Germinal center (tissue), 1 donor: ENCODE results near the gene MACROD1.
"Not testable (repeated sequence)": the region's sequence is repeated elsewhere in the genome, so short reads cannot be mapped to it uniquely, and the experiment has no call there.

Source experiments
- DNase-seq: peaks from one replicate; pipeline ENCODE4 v3.0.0; 2012; ENCODE audit warnings: mixed read lengths, low spot score

The MACROD1 gene

GRCh38 chr11:64056213-64056785 is 109.6 kb downstream of the MACROD1 start:
- no peak for DNase-seq

GRCh38 chr11:64055077-64055476 is 110.8 kb downstream of the MACROD1 start:
- DNase-seq, result no peak

DNA sequence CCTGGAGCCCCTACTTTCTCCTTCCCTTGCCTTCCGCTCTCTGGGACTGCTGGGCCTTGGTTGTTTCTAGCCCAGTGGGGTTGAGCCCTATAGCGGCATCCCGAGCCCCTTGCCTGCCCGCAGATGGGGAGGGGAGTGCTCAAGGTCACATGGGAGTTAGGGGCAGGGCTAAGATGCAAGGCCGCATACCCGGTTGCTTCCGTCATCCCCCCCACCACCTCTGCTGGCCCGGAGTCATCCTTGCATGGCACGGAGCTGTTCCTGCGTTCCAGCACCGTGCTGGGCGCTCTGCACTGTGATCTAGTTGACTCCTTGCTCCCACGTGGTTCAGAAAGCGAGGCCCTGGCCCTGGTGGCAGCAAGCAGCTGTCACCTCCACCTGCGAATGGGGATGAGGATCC is 112.2 kb downstream of the MACROD1 start:
- no peak for DNase-seq

DNA sequence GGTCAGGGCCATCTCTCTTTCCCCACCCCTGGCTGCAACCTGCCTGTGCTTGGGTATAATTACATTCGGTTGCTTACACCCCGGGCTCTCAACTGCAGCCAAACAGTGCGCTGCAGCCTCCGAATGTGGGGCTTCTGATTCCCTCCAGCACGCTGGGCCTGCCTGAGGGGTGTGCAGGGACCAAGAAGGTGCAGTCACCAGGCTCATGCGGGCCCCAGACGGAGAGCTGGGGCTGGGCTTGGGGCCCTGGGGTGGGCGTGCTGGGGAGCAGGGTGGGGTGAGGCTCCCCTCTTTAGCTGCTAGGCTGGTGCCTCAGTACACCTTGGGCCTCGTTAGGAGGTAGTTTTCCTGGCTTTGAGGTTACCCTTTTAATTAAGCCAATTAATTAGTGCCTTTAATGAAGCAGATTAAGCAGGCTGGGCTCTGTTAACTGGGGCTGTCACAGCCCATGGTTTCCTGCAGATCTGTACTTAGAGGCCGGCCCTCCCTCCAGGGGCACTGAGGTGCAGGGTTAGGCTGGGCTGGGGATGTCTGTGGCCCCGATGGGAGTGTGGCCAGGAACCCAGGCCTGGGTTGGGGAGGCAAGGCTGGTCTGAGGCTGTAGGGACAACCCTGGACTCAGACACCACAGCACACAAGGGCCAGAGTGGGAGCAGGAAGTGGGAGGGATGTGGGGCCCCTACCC is 112.8 kb downstream of the MACROD1 start:
- DNase-seq, result no peak

- no peak for DNase-seq
Observed at GRCh38 chr11:64052436-64052835, 113.5 kb downstream of the MACROD1 start.

DNA sequence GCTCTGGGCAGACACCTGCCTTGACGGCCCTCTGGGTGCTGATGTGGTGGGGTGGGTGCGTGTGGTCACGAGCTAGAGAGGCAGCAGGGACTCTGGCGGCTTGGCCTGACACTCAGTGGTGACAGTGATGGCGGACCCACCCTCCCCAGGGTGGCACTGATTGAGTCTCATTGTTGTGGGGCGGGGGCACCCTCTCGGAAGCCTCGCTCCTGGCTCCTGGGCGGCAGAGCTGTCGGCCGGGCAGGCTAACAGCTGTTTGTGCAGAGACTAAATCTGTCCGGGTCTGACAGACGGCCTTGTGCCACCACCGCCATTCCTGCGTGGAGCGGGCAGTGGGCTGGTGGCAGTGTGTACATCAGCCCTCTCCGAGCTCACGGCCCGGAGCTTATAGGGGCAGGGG is 114.6 kb downstream of the MACROD1 start:
- DNase-seq, result no peak

- DNase-seq, result no peak
Observed at GRCh38 chr11:64049509-64049908, 116.4 kb downstream of the MACROD1 start.

- no peak for DNase-seq
Observed at GRCh38 chr11:64048042-64048854, 117.7 kb downstream of the MACROD1 start.

GRCh38 chr11:64047373-64047772 is 118.5 kb downstream of the MACROD1 start:
- not testable (repeated sequence) for DNase-seq

- DNase-seq, result no peak
Observed at GRCh38 chr11:64045700-64046099, 120.2 kb downstream of the MACROD1 start.

DNA sequence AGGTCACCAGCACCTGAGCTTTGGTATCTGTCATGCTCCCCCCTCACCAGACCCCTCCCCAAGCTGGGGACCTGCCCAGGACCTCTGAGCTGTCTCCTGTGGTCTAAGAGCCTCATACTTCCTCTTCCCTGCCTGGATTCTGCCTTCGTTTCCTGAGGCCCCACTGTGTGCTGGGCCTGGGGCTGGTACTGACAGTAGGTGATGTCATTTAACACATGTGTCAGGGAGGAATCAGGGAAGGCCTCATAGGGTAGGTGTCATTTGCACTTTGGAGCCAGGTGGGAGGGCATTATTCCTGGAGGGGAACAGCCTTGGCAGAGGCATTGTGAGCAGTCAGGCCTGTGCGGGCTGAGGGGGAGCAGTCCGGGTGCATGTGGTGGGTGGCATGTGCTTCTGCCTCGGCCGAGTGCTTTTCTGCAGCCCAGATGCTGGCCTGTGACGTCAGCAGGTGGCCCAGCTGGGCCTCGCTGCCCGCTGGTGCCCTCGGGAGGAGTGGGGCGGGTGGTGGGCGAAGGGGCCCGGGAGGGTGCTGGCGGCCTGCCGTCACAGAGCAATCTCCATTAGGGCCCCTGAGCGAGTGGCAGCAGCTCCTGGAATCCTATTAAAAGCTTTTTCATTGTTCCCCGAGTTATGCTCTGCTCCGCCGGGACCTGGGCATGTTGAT is 121.1 kb downstream of the MACROD1 start:
- no peak for DNase-seq

DNA sequence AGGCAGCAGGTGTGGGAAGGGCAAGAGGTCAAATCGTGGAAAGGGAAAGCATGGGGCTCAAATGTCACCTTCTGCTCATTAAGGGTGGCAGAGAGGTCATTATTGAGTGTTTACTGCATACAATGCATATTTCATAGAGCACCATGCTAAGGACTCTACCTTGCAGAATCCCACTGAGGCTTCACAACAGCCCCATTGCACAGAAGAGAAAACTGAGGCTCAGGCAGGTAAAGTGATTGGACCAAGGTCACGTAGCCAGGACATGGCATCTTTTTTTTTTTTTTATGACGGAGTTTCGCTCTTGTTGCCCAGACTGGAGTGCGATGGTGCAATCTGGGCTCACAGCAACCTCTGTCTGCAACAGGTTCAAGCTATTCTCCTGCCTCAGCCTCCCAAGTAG is 122.4 kb downstream of the MACROD1 start:
- DNase-seq, result no peak

- DNase-seq, result no peak
Observed at GRCh38 chr11:64042301-64042700, 123.6 kb downstream of the MACROD1 start.

DNA sequence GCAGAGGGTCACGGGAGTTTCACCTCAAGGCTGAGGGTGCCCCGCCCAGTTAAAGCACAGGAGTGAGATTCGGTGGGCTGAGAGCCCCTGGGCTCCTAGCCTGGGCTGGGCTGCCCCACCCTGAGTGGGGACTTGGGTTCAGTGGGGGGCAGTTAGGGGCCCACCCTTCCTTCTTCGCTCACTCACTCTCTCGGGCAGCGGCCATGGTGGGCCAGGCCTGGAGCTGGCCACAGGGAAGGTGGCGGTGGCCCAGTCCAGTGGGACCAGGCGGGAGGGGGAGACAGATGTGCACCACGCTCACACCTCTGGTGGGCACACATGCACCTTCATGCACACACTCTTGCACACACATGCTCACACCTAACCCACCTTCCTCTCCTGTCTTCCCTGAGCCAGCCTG is 124.1 kb downstream of the MACROD1 start:
- no peak for DNase-seq

DNA sequence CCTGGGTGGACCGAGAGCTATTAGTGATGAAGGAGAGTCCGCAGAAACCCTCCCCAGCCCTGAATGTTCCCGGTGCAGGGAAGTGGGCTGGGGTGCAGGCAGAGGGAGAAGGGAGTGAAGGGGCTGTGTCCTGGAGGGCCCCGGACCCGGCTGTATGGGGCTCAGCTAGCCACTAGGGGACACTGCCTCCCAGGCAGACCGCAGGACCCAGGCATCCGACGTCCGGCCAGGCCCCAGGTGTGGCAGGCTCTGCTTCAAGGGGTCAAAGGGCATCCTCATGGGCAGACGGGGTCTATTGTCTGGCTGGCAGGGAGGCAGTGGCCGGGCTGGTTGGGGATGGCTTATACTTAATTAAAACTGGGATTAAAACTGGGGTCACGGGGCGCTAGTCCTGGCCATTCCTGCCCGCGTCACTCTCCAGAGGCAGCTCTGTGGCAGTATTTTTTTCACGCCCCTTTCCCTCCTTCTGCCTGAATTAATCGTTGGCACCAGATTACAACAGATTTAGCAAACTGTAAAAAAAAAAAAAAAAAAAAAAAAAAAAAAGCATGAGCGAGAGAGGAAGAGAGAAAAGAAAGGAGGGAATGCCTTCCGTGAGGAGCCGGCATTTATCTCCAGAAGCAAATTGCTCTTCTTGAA is 125.1 kb downstream of the MACROD1 start:
- no peak for DNase-seq

GRCh38 chr11:64039012-64039665 is 126.8 kb downstream of the MACROD1 start:
- DNase-seq, result no peak

DNA sequence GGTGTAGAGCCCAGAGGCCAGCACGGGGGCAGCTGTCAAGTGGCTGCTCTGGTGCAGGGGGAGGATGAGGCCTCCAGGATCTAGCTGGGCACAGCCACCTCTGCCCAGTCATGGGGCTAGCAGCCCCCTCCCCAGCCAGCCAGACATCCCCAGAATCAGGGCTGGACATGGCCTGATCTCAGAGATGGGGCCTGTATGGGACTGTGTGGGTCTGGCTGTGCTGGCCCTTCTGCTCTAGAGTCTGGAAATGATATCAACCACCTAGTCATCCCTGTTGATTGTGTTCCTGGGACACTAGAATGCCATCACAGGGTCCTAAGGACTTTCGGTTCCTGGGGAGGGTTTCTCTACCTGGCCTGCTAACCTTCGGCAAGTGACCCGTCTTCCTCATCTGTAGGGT is 127.4 kb downstream of the MACROD1 start:
- DNase-seq, result no peak

DNA sequence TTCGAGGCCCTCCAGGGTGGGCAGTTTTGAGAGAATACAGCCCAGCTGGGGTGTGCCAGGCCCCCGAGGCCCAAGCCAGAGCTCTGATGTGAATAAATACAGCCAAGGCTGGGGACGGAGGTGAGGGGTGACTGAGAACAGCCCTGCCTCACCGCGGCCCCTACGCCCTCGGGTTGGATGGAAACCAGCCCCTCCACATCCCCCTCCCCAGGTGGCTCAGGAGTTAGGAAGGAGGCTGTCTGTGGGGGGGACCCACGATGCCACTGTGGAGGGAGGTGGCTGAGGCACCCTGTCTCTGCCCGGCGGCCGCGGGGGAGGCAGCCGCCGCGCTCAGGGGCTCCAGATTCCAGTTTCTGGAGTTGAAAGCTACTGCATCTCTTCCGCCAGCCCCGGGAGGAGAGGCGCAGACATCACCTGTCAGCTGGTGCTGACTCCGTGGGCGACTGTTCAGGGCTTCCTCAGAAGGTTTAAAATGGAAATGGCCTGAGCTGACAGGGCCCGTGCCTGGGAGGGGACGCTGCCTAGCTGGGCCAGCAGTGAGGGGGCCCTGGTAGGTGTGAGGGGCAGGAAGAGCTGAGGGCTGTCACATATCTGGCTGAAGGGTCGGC is 128.8 kb downstream of the MACROD1 start:
- no peak for DNase-seq

GRCh38 chr11:64036087-64037026 is 129.6 kb downstream of the MACROD1 start:
- DNase-seq, result no peak

DNA sequence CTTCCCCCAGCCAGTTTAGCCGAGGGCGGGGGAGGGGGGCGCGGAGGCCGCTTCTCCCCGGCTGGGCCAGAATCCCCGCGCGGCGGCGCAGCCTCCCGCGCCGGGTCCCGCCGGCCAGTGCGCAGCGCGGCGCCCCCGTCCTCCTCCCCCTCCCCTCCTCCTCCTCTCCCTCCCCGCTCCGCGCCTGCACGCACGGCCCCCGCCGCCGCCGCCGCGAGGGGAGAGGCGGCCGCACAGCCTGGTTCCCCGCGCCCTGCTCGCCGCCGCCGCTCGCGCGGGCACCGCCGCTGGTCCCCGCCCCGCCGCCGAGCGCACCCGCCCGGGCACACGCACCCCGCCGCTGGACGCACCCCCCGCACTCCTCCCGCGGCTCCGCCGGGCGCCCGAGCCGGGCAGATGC is 130.3 kb downstream of the MACROD1 start, which contains the start of gene FLRT1:
TSS of gene FLRT1 (plus strand) at position 356 of the 400 bp plus-strand sequence. CDS start 80,337 bp downstream, outside the sequence.
- DNase-seq, result no peak
